ENCODE data around the gene CFTR. TPM values are rescaled to one million over a fixed set of nuclear protein-coding genes. Genes with fewer than 3 reads are reported as not detected.

The CFTR gene
- total and polyA plus RNA-seq, 2 of the 4 experiments (the other 2 are of a cell fraction): 0.18 to 0.21 TPM

GRCh38 chr7:117489016-117489415 is 9.2 kb downstream of the CFTR start:
- Histone ChIP-seq H4K91ac (ENCODE audit: insufficient read depth, low read depth, low read length) (no peak overlapping the region), H3K4me2 (ENCODE audit: low read depth, low read length) (no peak overlapping the region), H4K5ac (ENCODE audit: low read depth, low read length) (no peak overlapping the region), H2AK9ac (replicated peaks; ENCODE audit: low read depth, low read length, poor library complexity) (no peak overlapping the region), H3K23ac (ENCODE audit: low read depth, low read length) (no peak overlapping the region), H2BK5ac (ENCODE audit: low read depth, low read length, poor library complexity, severe bottlenecking) (no peak overlapping the region), H2AK5ac (ENCODE audit: low read depth, low read length) (no peak overlapping the region), H4K20me1 (ENCODE audit: insufficient read depth, low read length) (no peaks in the 10 kb centered on the region), H3K79me1 (ENCODE audit: low read depth in 1 of 2, low read length in 2 of 2) (no peaks in the 10 kb centered on the region), H3K14ac (replicated peaks; ENCODE audit: low read depth, low read length) (no peak overlapping the region), H3K4me3 (ENCODE audit: insufficient read depth, low read depth, low read length) (no peak overlapping the region), H3K9me1 (ENCODE audit: insufficient read depth, low read length) (no peaks in the 10 kb centered on the region), H3K4me1 (ENCODE audit: control insufficient read depth, insufficient read depth, low read length) (no peaks in the 10 kb centered on the region), H3K9ac (ENCODE audit: low read depth, low read length) (no peak overlapping the region), H4K8ac (ENCODE audit: low read depth in 2 of 2, low read length in 2 of 2) (no peak overlapping the region), H3K36me3 (ENCODE audit: control insufficient read depth, insufficient read depth, low read length) (no peaks in the 10 kb centered on the region), H3K18ac (ENCODE audit: low read depth, low read length) (no peak overlapping the region), H3K4ac (ENCODE audit: low read depth, low read length) (no peak overlapping the region), H2BK15ac (ENCODE audit: low read depth, low read length) (no peak overlapping the region), H3K27ac (ENCODE audit: insufficient read depth, low read length) (no peak overlapping the region), H2AFZ (replicated peaks; ENCODE audit: low read length, poor library complexity) (no peak overlapping the region), H3K27me3 (ENCODE audit: control insufficient read depth, insufficient read depth, low read length) (no peaks in the 10 kb centered on the region), H2BK120ac (ENCODE audit: low read depth, low read length) (no peak overlapping the region), H3K56ac (ENCODE audit: extremely low read depth, insufficient read depth, low read length) (no peak overlapping the region), H2BK20ac (ENCODE audit: low read depth, low read length) (no peak overlapping the region), H3K9me3 (ENCODE audit: control insufficient read depth, insufficient read depth, low read length) (no peaks in the 10 kb centered on the region)
- dilution Hi-C loops (cut with HindIII; ENCODE audit: low sequenced_read_pairs, unreplicated experiment) (no loop called here), intact Hi-C loops (cut with micrococcal nuclease) (no loop called here), in situ Hi-C loops (cut with MboI; ENCODE audit: low sequenced_read_pairs) (no loop called here)
- WGBS, 2 experiments (ENCODE audit: extremely low coverage in 2 of 2, insufficient read length in 1 of 2): no CpG with 5 or more reads among the region's 3 CpGs
- no peak for DNase-seq
- ChIA-PET CTCF (no interaction called here), POLR2A (ENCODE audit: unreplicated experiment) (no interaction called here)
- no peak for TF ChIP-seq CTCF (conservative IDR thresholded peaks at IDR 0.05; ENCODE audit: low read depth, low read length)
- TF ChIP-seq MXI1 (IDR thresholded peaks at IDR 0.05; ENCODE audit: borderline replicate concordance, low read depth, low read length): no peak
- TF ChIP-seq MAZ (IDR thresholded peaks at IDR 0.05; ENCODE audit: borderline replicate concordance, low read depth, low read length): no peak
- TF ChIP-seq RAD21 (IDR thresholded peaks at IDR 0.05; ENCODE audit: low read length): no peak
- TF ChIP-seq CEBPB (IDR thresholded peaks at IDR 0.05; ENCODE audit: low read depth, low read length): no peak
- TF ChIP-seq ELK1 (IDR thresholded peaks at IDR 0.05; ENCODE audit: borderline replicate concordance, low read depth, low read length): no peak
- no peak for TF ChIP-seq POLR2A (IDR thresholded peaks at IDR 0.05; ENCODE audit: low read depth, low read length)
- TF ChIP-seq FOS (IDR thresholded peaks at IDR 0.05; ENCODE audit: low read depth, low read length): no peak
- TF ChIP-seq, protein P1, sequence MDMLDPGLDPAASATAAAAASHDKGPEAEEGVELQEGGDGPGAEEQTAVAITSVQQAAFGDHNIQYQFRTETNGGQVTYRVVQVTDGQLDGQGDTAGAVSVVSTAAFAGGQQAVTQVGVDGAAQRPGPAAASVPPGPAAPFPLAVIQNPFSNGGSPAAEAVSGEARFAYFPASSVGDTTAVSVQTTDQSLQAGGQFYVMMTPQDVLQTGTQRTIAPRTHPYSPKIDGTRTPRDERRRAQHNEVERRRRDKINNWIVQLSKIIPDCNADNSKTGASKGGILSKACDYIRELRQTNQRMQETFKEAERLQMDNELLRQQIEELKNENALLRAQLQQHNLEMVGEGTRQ (IDR thresholded peaks at IDR 0.05; ENCODE audit: low read depth, low read length): no peak
- no peak for TF ChIP-seq NFE2L2 (IDR thresholded peaks at IDR 0.05; ENCODE audit: low read depth, low read length)
- no peak for TF ChIP-seq SMC3 (IDR thresholded peaks at IDR 0.05; ENCODE audit: low read depth, low read length)
- TF ChIP-seq CHD1 (IDR thresholded peaks at IDR 0.05; ENCODE audit: low read depth, low read length): no peak
- no TSS peak for BruUV-seq (replicated peaks)
- no peak for ATAC-seq (ENCODE audit: low read depth)
